GM23338 (cell line): Measurements from ENCODE around the gene SORT1. TPM values are rescaled to one million over a fixed set of nuclear protein-coding genes. Genes with fewer than 3 reads are reported as not detected.

ENCODE experiments used
- ATAC-seq: fragments of 200-7000 bp; cut with Tn5 transposase; 3 replicates; pipeline ENCODE4 v1.9.1; 2020
- DNase-seq: peaks from one replicate; pipeline ENCODE4 v3.0.0-alpha.2; 2015; ENCODE audit warnings: low spot score
- H2AFZ ChIP-seq: fragments of 200-600 bp; sonication (generic); 2 replicates; pipeline ENCODE4 v1.8.0; 2016; ENCODE audit warnings: antibody characterized with exemption, mild to moderate bottlenecking, moderate library complexity
- H3F3A ChIP-seq: fragments of 200-600 bp; sonication (generic); replicated peaks from 2 replicates; pipeline ENCODE4 v1.8.0; 2017; ENCODE audit warnings: antibody characterized with exemption, mixed run types, low read depth
- H3K27ac ChIP-seq: fragments of 200-600 bp; sonication (generic); 2 replicates; pipeline ENCODE4 v1.6.1; 2016; ENCODE audit warnings: low read depth
- H3K27me3 ChIP-seq: fragments of 200-600 bp; sonication (generic); 2 replicates; pipeline ENCODE4 v1.8.0; 2016; ENCODE audit warnings: mild to moderate bottlenecking, mixed run types, moderate library complexity; ENCODE audit not compliant: insufficient read depth
- H3K36me3 ChIP-seq: fragments of 200-600 bp; sonication (generic); 2 replicates; pipeline ENCODE4 v1.8.0; 2016; ENCODE audit warnings: mild to moderate bottlenecking; ENCODE audit not compliant: insufficient read depth
- H3K4me1 ChIP-seq: fragments of 200-600 bp; sonication (generic); 2 replicates; pipeline ENCODE4 v1.8.0; 2016; ENCODE audit warnings: mild to moderate bottlenecking, moderate library complexity; ENCODE audit not compliant: insufficient read depth
- H3K4me2 ChIP-seq: fragments of 200-600 bp; sonication (generic); 2 replicates; pipeline ENCODE4 v1.7.1; 2017; ENCODE audit warnings: mixed run types
- H3K4me3 ChIP-seq: fragments of 200-600 bp; sonication (generic); 2 replicates; pipeline ENCODE4 v1.6.1; 2016; ENCODE audit warnings: mixed run types
- H3K79me2 ChIP-seq: fragments of 200-600 bp; sonication (generic); replicated peaks from 2 replicates; pipeline ENCODE4 v1.8.0; 2017; ENCODE audit warnings: mild to moderate bottlenecking; ENCODE audit not compliant: insufficient read depth
- H3K9me2 ChIP-seq: fragments of 200-600 bp; sonication (generic); 2 replicates; pipeline ENCODE4 v1.8.0; 2017; ENCODE audit not compliant: insufficient read depth
- H4K20me1 ChIP-seq: fragments of 200-600 bp; sonication (generic); replicated peaks from 2 replicates; pipeline ENCODE4 v1.8.0; 2017; ENCODE audit warnings: mild to moderate bottlenecking; ENCODE audit not compliant: insufficient read depth
- H3K27ac Mint-ChIP-seq: 2 replicates; pipeline ENCODE4 v1.8.0; 2020; ENCODE audit warnings: inconsistent platforms, mild to moderate bottlenecking, moderate library complexity, mixed read lengths
- H3K27me3 Mint-ChIP-seq: 3 replicates; pipeline ENCODE4 v1.8.0; 2022; ENCODE audit warnings: low read depth, mild to moderate bottlenecking, moderate library complexity, mixed read lengths, inconsistent platforms; ENCODE audit not compliant: insufficient read depth, poor library complexity
- H3K36me3 Mint-ChIP-seq: 3 replicates; pipeline ENCODE4 v1.8.0; 2021; ENCODE audit warnings: low read depth, mild to moderate bottlenecking, inconsistent platforms, moderate library complexity, mixed read lengths
- H3K4me1 Mint-ChIP-seq: 3 replicates; pipeline ENCODE4 v1.8.0; 2020; ENCODE audit warnings: mild to moderate bottlenecking, inconsistent platforms, mixed read lengths
- H3K4me3 Mint-ChIP-seq: 3 replicates; pipeline ENCODE4 v1.8.0; 2021; ENCODE audit warnings: moderate library complexity, mild to moderate bottlenecking, inconsistent platforms, mixed read lengths
- H3K9me3 Mint-ChIP-seq: 3 replicates; pipeline ENCODE4 v1.8.0; 2020; ENCODE audit warnings: moderate library complexity, mild to moderate bottlenecking, inconsistent platforms, mixed read lengths
- CREB1 ChIP-seq: fragments of 250-450 bp; sonication (Bioruptor Pico); IDR thresholded peaks from 2 replicates; pipeline ENCODE4 v1.5.0; 2020; ENCODE audit warnings: low read depth, mild to moderate bottlenecking, moderate library complexity
- CTCF ChIP-seq, 2 experiments: fragments of 200-600 bp in 1 of 2; sonication (generic) in 1 of 2; conservative IDR thresholded peaks; 2 replicates each; pipeline versions ENCODE4 v1.5.1 to v1.6.1; 2016 to 2017; ENCODE audit warnings: antibody characterized with exemption in 2 of 2, low read depth in 2 of 2, mild to moderate bottlenecking in 2 of 2, moderate library complexity in 1 of 2
- ETS1 ChIP-seq: IDR thresholded peaks from 2 replicates; pipeline ENCODE4 v1.6.1; 2016; ENCODE audit warnings: antibody characterized with exemption
- EZH2 ChIP-seq: fragments of 200-600 bp; sonication (generic); IDR thresholded peaks from one replicate; pipeline ENCODE4 v1.8.0; 2017; ENCODE audit warnings: antibody characterized with exemption, mild to moderate bottlenecking, low read depth; ENCODE audit not compliant: unreplicated experiment
- EZH2phosphoT487 ChIP-seq: fragments of 200-600 bp; sonication (generic); IDR thresholded peaks from one replicate; pipeline ENCODE4 v1.8.1; 2018; ENCODE audit warnings: antibody characterized with exemption; ENCODE audit not compliant: unreplicated experiment
- JUNB ChIP-seq: IDR thresholded peaks from one replicate; pipeline ENCODE4 v1.6.1; 2016; ENCODE audit warnings: antibody characterized with exemption; ENCODE audit not compliant: unreplicated experiment
- NANOG ChIP-seq: IDR thresholded peaks from 2 replicates; pipeline ENCODE4 v1.6.1; 2016; ENCODE audit warnings: antibody characterized with exemption, borderline replicate concordance
- POLR2AphosphoS5 ChIP-seq: IDR thresholded peaks from 2 replicates; pipeline ENCODE4 v1.6.1; 2016; ENCODE audit warnings: antibody characterized with exemption, low read depth
- REST ChIP-seq: IDR thresholded peaks from one replicate; pipeline ENCODE4 v1.6.1; 2018; ENCODE audit warnings: antibody characterized with exemption; ENCODE audit not compliant: unreplicated experiment
- STAT1 ChIP-seq: IDR thresholded peaks from one replicate; pipeline ENCODE4 v1.6.1; 2016; ENCODE audit warnings: antibody characterized with exemption; ENCODE audit not compliant: unreplicated experiment
- ZNF114 ChIP-seq: fragments of 250-450 bp; sonication (Bioruptor Pico); IDR thresholded peaks from 2 replicates; pipeline ENCODE4 v1.5.0; 2020; ENCODE audit warnings: mild to moderate bottlenecking, moderate library complexity
- ZNF331 ChIP-seq: fragments of 250-450 bp; sonication (Bioruptor Pico); IDR thresholded peaks from 2 replicates; pipeline ENCODE4 v1.5.0; 2020; ENCODE audit warnings: low read depth, mild to moderate bottlenecking, moderate library complexity
- ZNF462 ChIP-seq: fragments of 250-450 bp; sonication (Bioruptor Pico); IDR thresholded peaks from 2 replicates; pipeline ENCODE4 v1.5.0; 2020; ENCODE audit warnings: mild to moderate bottlenecking, moderate library complexity
- polyA plus RNA-seq: library from polyadenylated mRNA; unstranded; fragments of >200 nt; fragmentation: Nextera tagmentation; extraction: Ambion mirVana; gene quantifications from 2 replicates; pipeline ENCODE4 v1.2.1, GENCODE V29; 2016
- total RNA-seq: library from RNA; depleted of rRNA; stranded (reverse); fragments of >200 nt; shearing (Covaris generic); gene quantifications from 2 replicates; pipeline ENCODE4 v1.2.3, GENCODE V29; 2014

The SORT1 gene
- total and polyA plus RNA-seq, 2 experiments from 2014 or later, result 10.9 to 55.4 TPM

- ATAC-seq (no peak), DNase-seq (no peak)
- no peaks in the 10 kb centered on the region for H3K79me2 ChIP-seq
- H3K9me3 Mint-ChIP-seq, result no peaks in the 10 kb centered on the region; the same call in 1 of the 3 replicates
- peaks cover 10% of the 10 kb centered on the region for H3K4me1 Mint-ChIP-seq
- no peak overlapping the region for H3K4me3 ChIP-seq
- H4K20me1 ChIP-seq, result no peaks in the 10 kb centered on the region
- H3K27ac Mint-ChIP-seq, result no peak overlapping the region
- H3K27ac ChIP-seq, result no peak overlapping the region
- 0 out of 2 replicates have a peak, but pooled peaks cover 5% of the 10 kb centered on the region for H3F3A ChIP-seq
- H3K27me3 Mint-ChIP-seq, result peaks cover 12% of the 10 kb centered on the region
- H2AFZ ChIP-seq, result no peak overlapping the region
- no peak for TF ChIP-seq POLR2AphosphoS5
- TF ChIP-seq ZNF462 (CRISPR knock-in tag), result no peak
- TF ChIP-seq ZNF331 (CRISPR knock-in tag), result no peak
- no peak for TF ChIP-seq EZH2phosphoT487
- TF ChIP-seq EZH2, result no peak
- TF ChIP-seq JUNB, result no peak
- TF ChIP-seq NANOG, result no peak
- no peak for TF ChIP-seq CTCF (conservative IDR thresholded peaks at IDR 0.05; ENCODE audit: low read depth in 2 of 2)
- no peak for TF ChIP-seq ETS1
- TF ChIP-seq ZNF114 (CRISPR knock-in tag), result no peak
- no peak for TF ChIP-seq CREB1 (CRISPR knock-in tag)
- no peak for TF ChIP-seq REST
- TF ChIP-seq STAT1, result no peak
- H3K4me3 Mint-ChIP-seq, result no peak overlapping the region
- no peaks in the 10 kb centered on the region for H3K9me2 ChIP-seq
- H3K27me3 ChIP-seq, result no peaks in the 10 kb centered on the region
- H3K36me3 Mint-ChIP-seq, result peaks cover 9% of the 10 kb centered on the region; the same call in 2 of the 3 replicates
- no peaks in the 10 kb centered on the region for H3K36me3 ChIP-seq
- H3K4me2 ChIP-seq, result no peak overlapping the region
- no peaks in the 10 kb centered on the region; the same call in 1 of the 2 replicates for H3K4me1 ChIP-seq
These were observed 132.7 kb downstream of the SORT1 start for GRCh38 chr1:109265016-109265415.
